ENCODE results near the gene SNX30. TPM values are rescaled to one million over a fixed set of nuclear protein-coding genes. Genes with fewer than 3 reads are reported as not detected.
A peak's percentile ranks its signal among the peaks of the same experiment; 100 is the strongest.

Gene SNX30
- total RNA-seq, 1 experiment from 2014 or later, result 7.9 TPM

DNA sequence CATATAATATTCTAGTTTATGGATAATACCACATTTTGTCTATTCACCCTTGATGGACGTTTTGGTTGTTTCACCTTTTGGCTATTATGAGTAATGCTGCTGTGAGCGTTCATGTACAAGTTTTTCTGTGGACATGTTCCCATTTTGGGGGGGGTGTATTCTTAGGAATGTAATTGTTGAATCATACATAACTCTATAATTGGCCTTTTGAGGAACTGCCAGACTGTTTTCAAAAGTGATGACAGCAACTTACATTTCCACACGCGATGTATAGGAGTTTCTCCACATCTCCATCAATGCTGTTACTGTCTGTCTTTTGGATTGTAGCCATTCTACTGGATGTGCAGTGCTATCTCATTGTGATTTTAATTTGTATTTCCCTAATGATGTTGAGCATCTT is 70.3 kb downstream of the SNX30 start:
- no peak for DNase-seq (ENCODE audit: low read depth)

- no peak for DNase-seq (ENCODE audit: low read depth)
Observed at GRCh38 chr9:112822618-112823017, 72.1 kb downstream of the SNX30 start.

- DNase-seq (ENCODE audit: low read depth), result no peak
Observed at GRCh38 chr9:112823257-112823656, 72.7 kb downstream of the SNX30 start.

DNA sequence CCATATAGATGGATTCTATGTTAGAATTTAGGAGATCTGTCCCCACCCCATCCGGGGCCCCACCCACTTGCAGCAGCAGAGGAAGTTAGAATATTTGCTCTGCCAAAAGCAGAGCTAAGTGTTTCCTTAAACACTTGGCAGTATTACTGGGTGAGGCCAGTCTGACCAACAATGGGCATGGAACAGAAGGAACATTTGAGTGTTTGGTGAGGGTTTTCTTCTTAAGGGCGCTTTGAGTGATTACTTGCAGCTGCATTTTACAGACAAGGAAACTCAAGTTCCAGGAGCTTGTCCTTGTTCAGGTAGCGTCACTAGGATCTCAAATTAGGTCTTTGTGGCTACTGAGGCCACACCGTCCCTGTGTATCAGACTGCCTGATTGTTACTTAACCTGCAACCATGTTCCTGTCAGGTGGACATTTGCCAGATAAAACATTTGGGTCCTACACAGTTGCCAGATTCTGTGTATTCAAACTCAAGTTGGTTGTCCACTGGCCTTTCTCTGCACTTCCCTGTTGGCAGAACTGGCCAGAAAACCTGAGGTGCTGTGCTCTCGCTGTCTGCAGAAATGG is 80.8 kb downstream of the SNX30 start:
- no peak for DNase-seq (ENCODE audit: low read depth)

- no peak for DNase-seq (ENCODE audit: low read depth)
Observed at GRCh38 chr9:112831969-112832368, 81.4 kb downstream of the SNX30 start.

DNA sequence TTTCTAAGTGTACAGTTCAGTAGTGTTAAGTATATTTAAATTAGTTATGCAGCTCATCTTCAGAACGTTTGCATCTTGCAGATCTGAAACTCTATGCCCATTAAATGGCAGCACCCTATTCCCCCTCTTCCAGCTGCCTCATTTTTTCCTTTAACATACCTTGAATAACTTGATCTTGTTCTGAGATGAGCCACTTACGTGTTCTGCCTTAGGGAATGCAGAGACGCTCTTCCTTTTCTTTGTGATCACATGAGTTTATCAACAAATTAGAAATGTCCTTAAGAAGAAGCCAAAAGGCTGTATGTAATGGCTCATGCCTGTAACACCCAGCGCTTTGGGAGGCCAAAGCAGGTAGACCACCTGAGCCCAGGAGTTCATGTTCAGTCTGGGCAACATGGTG is 82.5 kb downstream of the SNX30 start:
- no peak for DNase-seq (ENCODE audit: low read depth)

DNA sequence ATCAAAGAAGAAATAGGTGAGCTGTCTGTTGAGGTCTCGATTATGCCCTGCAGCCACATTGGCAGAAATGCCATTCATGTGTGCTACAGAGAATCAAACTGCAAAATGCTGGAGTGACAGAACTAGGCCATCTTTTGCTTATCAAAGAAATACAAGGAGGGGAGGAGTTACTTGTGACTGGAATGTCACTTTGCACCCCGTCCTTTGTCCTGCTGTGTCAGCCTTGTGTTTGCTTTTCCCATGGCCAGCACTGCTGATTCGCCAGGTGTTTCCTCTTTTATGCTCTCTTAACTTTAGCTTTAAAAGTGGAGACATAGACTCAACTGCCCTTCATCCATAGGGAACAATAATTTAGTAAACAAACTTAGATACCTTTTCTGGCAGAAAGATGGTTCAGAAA is 85.8 kb downstream of the SNX30 start:
- DNase-seq (ENCODE audit: low read depth), result no peak

DNA sequence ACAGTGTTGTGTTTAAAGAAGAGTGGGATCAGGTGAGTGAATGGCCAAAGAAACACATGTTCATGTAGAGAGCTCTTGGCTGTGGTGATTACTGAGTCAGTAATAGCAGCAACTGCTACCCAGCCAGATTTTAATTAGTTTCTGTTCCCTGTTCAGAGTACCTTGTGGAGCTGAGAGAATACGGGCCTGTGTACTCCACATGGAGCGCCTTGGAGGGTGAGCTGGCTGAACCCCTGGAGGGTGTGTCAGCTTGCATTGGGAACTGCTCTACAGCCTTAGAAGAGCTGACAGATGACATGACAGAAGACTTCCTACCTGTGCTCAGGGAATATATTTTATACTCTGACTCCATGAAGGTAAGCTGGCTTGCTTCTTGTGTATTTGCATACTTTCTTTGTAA is 87.8 kb downstream of the SNX30 start:
- no peak for DNase-seq (ENCODE audit: low read depth)

DNA sequence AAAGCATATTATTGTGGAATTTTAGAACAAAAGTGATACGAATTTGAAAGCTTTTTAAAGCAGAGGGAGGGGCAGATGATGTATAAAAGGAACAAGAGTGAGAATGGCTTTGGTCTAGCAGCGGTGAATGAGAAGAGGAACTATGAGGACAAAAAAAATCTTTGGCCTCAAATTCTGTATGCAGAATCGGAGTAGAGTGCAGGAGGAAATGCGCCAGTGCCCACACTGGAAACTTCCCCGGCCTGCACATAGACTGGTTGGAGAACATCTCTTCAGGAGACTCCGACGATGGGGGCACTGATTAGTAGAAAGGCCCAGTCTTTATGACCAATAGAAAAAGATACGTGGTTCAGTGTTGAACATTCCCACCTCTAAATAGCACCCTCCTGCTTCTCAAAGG is 88.8 kb downstream of the SNX30 start:
- no peak for DNase-seq (ENCODE audit: low read depth)

- DNase-seq (ENCODE audit: low read depth), result no peak
Observed at GRCh38 chr9:112841261-112841660, 90.7 kb downstream of the SNX30 start.

DNA sequence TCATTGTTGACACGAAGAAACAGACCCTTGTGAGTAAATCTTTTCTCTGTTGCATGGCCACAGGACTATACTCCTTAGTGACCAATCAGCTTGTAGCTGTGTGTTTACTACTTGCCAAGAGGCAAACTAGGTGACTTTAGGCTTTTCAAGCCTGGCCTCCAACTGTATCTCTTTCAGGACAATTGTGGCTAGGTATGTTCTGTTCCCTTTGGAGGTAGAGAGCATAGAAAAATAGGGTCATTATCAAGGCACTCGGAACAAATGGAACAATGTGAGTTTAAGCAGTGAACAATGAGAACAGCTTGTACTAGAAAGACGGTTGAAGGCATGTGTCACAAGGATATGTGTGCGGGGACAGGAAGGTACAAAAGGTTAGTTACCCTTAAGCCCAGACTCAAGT is 92.0 kb downstream of the SNX30 start:
- DNase-seq (ENCODE audit: low read depth), result no peak

DNA sequence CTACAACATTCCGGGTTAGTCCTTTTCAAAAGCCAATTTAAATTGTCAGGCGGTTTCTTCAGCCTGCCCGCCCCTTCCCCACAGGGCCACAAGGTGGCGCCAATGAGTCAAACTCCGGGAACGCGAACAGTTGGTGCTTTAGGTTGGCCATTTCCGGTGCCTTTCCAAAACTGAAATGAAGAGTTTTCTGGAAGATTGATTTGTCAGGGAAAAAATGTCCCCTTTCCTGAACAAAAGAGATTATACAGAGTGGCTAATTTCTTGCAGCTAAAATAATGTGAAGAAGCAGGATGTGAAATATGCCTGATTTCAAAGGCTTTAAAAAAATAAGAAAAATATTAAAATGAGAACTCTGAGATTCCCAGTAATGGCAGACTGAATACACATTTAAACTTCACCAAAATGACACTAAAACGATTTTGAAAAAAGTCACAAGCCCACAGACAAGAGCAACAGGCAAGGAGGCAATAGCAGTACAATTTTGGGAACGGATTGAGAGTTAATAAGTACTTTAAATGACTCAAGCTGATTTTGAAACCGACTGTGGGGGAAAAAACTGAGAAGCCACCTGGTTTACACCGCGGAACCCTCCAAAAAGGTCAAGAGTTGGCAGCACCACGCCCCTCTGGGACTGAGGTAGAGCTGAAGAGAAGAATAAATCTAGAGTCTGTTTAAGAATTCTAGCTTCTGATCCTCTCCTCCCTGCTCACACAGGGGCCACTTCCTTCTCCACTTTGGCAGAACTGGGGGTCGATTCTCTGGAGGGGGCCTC is 94.4 kb downstream of the SNX30 start:
- peak; percentile 69 for DNase-seq (ENCODE audit: low read depth)

DNA sequence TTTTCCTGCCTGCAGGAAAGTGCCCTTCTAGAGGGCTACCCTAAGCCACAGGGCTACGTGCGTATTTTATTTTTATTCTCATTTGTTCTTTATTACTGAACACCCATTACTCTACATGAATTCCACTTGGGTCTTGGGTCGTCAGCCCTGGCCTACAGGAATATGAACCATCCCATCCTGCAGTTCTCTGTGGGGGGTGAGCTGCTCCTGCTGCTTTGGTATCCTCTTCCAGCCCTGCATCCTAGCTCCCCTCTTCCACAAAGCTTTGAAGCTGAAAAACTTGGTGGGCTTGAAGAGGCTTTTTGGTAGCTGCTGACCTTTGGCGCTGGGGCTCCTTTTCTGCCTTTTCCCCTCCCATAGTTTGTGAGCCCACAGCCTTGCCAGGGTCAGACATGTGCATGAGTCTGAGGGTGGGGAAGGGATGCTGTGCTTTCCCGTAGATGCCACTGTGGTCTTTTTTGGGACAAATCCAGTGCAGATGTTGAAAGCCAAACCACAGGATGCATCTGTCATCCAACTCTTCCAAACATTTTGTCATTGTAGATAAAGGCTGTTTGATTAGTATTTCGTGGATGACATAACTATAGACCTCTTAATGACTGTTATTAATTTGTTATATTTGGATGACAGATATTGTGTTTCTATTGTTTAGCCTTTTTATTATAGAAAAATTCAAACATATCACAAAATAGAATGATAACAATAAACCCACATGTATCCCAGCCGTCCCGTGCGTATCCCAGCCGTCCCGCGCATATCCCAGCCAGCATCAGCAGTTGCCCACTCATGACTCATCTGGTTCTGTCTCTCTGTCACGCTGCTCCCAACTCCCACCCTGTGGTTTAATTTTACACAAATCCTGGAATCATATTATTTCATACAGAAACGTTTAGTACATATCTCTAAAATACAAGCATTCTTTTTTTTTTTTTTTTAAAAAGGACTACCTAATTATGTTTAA is 96.2 kb downstream of the SNX30 start:
- DNase-seq (ENCODE audit: low read depth), result peak; percentile 73

- DNase-seq (ENCODE audit: low read depth), result no peak
Observed at GRCh38 chr9:112848316-112849151, 98.0 kb downstream of the SNX30 start.

DNA sequence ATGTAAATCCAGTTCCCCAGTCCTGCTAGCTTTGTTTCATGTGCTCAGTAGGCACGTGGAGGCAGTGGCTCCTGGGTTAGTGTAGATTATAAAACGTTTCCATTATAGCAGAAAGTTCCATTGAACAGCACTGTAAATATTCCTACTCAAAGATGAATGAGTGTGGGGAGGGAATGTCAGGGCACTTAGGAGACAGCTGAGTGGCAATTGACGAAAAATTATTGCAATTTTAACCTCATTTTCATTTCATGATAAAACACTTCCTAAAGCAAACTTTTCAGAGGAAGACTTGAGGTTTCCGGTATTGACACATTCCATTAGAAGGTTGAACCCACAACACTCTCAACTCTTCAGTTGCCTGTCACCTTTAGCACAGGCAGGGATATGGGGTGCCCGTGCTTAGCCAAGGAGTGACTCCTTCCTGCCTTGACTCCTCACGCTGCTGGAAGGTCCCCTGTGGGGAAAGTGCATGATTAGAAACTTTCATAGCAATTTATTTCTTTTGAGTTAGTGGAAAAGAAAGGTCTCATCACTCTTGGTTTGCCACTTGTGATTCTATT is 98.9 kb downstream of the SNX30 start:
- no peak for DNase-seq (ENCODE audit: low read depth)

GRCh38 chr9:112850840-112851239 is 100.3 kb downstream of the SNX30 start:
- no peak for DNase-seq (ENCODE audit: low read depth)

GRCh38 chr9:112852741-112853504 is 102.4 kb downstream of the SNX30 start:
- no peak for DNase-seq (ENCODE audit: low read depth)

GRCh38 chr9:112853882-112854585 is 103.5 kb downstream of the SNX30 start:
- peak; percentile 79 for DNase-seq (ENCODE audit: low read depth)

GRCh38 chr9:112854657-112855056 is 104.1 kb downstream of the SNX30 start:
- no peak for DNase-seq (ENCODE audit: low read depth)

GRCh38 chr9:112856200-112856599 is 105.6 kb downstream of the SNX30 start:
- no peak for DNase-seq (ENCODE audit: low read depth)

Measured in LHCN-M2 (cell line).